HG03039 (cell line): ENCODE data around the gene ADGRE1.

Experiments
- ATAC-seq: cut with Tn5 transposase; IDR thresholded peaks from one replicate; pipeline ENCODE4 v1.9.1; 2021; ENCODE audit warnings: mild to moderate bottlenecking, moderate library complexity; ENCODE audit not compliant: unreplicated experiment

Gene ADGRE1

GRCh38 chr19:6947745-6948144 lies 60.4 kb downstream of the ADGRE1 start:
- no peak for ATAC-seq

- no peak for ATAC-seq
Observed at GRCh38 chr19:6948884-6949283, 61.5 kb downstream of the ADGRE1 start.

- no peak for ATAC-seq
Observed at GRCh38 chr19:6952956-6953355, 65.6 kb downstream of the ADGRE1 start.

- ATAC-seq = no peak
Observed at GRCh38 chr19:6955082-6955481, 67.7 kb downstream of the ADGRE1 start.

- ATAC-seq = no peak
Observed at GRCh38 chr19:6956573-6956972, 69.2 kb downstream of the ADGRE1 start.

GRCh38 chr19:6958791-6959190 lies 71.4 kb downstream of the ADGRE1 start:
- no peak for ATAC-seq

- ATAC-seq = no peak
Observed at GRCh38 chr19:6963244-6963852, 76.0 kb downstream of the ADGRE1 start.

GRCh38 chr19:6963937-6964336 lies 76.6 kb downstream of the ADGRE1 start:
- ATAC-seq = no peak

- no peak for ATAC-seq
Observed at GRCh38 chr19:6967967-6968366, 80.6 kb downstream of the ADGRE1 start.

- no peak for ATAC-seq
Observed at GRCh38 chr19:6969490-6969889, 82.1 kb downstream of the ADGRE1 start.

- no peak for ATAC-seq
Observed at GRCh38 chr19:6970021-6970420, 82.6 kb downstream of the ADGRE1 start.

- ATAC-seq = no peak
Observed at GRCh38 chr19:6970443-6970842, 83.1 kb downstream of the ADGRE1 start.

- no peak for ATAC-seq
Observed at GRCh38 chr19:6971366-6971765, 84.0 kb downstream of the ADGRE1 start.

- ATAC-seq = no peak
Observed at GRCh38 chr19:6976197-6976596, 88.8 kb downstream of the ADGRE1 start.

- ATAC-seq = no peak
Observed at GRCh38 chr19:6979399-6979798, 92.0 kb downstream of the ADGRE1 start.

- no peak for ATAC-seq
Observed at GRCh38 chr19:6983448-6983847, 96.1 kb downstream of the ADGRE1 start.

- no peak for ATAC-seq
Observed at GRCh38 chr19:6987850-6988249, 100.5 kb downstream of the ADGRE1 start.

GRCh38 chr19:6988257-6988656 lies 100.9 kb downstream of the ADGRE1 start:
- ATAC-seq = no peak
